COLO668 (cell line): ENCODE results near the gene SURF4.

Experiments used
- DNase-seq: peaks from one replicate; lab custom pipeline; 2025; ENCODE audit not compliant: unreplicated experiment; lab: John Stamatoyannopoulos, UW

Gene SURF4

DNA sequence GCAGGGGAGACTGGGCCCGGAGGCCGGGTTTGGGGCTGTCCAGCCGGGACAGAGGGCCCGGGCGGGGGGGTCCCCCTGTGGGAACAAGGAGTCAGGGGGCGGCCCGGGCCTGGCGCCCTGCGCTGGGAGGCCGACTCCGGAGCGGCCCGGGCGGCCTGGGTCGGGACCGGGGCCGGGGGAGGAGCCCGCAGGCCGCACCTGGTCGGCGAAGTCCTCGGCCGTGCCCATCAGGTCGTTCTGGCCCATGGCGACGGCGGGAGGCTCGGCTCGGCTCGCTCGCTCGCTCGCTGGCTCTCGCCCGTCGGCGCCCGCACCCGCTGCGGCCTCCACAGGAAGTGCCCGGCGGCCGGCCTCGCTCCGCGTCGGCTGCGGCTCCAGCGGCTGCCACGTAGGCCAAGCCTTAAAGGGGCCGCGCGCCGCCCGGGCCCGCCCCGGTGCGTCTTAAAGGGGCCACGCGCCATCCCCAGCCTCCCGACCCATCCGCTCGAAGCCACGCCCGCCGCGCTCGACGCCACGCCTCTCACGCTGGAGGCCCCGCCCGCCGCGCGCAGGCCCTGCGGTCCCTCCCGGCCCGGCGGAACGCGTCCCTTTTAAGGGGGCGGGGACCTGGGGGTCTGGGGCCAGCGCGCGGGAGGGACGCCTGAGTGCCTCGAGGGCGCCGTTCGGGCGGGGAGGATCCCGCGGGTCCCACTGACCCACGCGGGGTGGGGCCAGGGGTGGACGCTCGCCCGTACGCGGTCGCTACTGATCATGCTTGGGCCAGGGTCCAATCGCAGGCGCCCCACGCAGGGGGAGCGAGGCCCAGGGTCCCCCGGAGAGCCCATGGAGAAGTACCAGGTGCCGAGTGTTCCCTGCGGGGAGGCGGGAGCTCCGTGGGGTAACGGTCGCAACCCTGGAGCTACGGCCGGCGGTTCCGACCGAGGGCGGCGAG, at the start of gene SURF4, which contains the start of gene STKLD1:
SURF4 (minus strand) TSS at position 337 of the 931 bp plus-strand sequence; CDS start at position 246, 91 bp downstream.
STKLD1 (plus strand) TSS at position 643 of the 931 bp plus-strand sequence; CDS start at position 751, 108 bp downstream.
- peak; percentile 98 for DNase-seq

DNA sequence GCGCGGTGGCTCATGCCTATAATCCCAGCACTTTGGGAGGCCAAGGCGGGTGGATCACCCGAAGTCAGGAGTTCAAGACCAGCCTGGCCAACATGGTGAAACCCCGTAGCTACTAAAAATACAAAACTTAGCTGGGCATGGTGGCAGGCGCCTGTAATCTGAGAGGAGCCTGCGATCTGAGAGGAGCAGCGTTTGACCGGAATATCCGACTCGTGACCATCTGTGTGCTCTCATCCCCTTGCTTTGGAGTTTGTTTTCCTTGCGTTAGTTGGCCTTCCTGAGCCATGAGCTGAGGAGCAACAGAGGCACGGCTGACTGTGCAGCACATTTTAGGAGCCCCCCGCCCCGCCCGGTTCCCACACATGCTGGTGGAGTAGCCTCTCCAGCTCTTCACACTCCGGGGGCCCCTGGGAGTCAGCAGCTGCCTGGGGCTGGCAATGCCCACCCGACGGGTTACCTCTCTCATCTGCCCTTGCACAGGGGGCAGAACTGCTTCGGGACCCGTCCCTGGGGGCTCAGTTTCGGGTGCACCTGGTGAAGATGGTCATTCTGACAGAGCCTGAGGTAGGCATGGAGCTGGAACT, 49.3 kb upstream of the SURF4 start:
- no peak for DNase-seq

GRCh38 chr9:133424187-133424586, 48.3 kb upstream of the SURF4 start:
- DNase-seq: no peak

- DNase-seq: no peak
Observed at GRCh38 chr9:133423216-133423615, 47.4 kb upstream of the SURF4 start.

DNA sequence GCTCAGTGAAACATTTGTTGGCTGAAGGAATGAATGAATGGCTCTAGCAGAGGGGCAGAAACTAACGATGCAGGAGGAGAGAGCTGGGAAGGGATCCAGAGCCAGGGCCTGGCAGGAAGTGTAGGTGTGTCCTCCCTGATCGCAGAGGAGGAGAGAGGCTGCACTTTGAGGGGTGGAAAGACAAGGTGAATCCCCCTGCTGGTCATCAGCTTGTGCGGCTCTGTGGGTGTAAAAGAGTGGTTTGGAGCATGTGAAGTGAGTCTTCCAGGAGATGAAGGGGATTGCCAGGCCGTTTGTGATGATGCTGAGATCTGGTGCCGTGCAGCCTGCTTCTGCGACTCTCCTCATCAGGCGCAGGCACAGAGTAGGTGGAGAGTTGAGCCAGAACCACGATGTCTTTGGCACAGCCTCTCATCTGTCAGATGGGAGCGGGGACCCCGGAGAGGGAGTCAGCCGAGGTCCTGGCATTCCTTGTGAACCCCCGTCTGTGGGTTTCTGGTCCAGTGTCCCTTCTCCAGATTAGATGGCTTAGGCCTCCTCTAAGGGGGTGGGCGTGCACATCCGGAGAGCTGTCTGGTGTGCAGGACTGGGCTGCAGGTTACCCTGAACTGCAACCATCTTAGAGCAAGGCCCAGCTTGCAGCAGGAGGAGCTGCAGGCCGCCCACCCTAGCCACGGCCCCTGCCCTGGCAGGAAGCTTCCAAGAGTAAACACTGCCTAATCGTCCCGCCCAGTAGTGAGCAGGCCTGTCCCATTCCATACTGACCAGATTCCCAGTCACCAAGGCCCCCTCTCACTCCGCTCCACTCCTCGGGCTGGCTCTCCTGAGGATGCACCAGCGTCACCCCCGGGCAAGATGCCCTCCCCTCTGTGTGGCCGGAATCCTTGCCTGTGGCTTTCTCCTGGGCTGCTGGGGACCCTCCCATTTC, 46.0 kb upstream of the SURF4 start, which contains the start of gene ADAMTS13:
ADAMTS13 (plus strand) TSS at position 753 of the 928 bp plus-strand sequence; CDS start at position 830, 77 bp downstream.
- DNase-seq: no peak

DNA sequence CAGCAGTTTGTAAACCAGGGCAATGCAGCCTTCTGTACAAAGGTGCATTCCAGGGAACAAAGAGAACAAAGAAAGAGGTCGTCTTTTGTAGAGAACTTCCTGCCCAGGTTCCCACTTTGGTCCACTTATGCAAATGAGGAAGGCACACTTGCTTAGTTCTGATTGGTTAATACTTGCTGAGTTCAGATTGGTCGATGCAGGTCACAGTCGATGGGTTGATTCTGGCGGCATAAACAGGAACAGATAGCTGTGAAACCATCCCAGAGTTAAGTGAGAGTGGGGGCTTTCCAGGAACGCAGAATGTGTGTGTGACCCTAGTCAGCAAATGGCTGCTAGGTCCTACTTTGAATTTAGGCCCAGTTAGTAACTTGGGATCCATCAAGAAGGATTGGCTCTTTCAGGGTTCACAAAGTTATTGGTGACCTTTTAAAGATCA, 44.5 kb upstream of the SURF4 start:
- no peak for DNase-seq

DNA sequence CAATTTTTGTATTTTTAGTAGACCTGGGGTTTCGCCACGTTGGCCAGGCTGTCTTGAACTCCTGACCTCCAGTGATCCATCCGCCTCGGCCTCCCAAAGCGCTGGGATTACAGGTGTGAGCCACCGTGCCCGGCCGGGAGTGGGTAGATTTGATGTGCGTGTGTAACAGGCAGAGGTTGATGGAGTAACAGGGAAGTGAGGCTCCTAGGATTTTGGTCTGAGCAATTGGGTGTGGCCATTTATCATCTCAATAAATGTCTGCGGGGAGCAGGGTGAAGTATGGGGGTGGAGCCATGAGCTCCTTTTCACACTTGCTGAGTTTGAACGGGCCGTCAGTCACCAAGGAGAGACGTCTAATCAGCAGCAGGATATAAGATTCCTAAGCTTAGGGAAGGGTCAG, 43.1 kb upstream of the SURF4 start:
- DNase-seq: no peak

DNA sequence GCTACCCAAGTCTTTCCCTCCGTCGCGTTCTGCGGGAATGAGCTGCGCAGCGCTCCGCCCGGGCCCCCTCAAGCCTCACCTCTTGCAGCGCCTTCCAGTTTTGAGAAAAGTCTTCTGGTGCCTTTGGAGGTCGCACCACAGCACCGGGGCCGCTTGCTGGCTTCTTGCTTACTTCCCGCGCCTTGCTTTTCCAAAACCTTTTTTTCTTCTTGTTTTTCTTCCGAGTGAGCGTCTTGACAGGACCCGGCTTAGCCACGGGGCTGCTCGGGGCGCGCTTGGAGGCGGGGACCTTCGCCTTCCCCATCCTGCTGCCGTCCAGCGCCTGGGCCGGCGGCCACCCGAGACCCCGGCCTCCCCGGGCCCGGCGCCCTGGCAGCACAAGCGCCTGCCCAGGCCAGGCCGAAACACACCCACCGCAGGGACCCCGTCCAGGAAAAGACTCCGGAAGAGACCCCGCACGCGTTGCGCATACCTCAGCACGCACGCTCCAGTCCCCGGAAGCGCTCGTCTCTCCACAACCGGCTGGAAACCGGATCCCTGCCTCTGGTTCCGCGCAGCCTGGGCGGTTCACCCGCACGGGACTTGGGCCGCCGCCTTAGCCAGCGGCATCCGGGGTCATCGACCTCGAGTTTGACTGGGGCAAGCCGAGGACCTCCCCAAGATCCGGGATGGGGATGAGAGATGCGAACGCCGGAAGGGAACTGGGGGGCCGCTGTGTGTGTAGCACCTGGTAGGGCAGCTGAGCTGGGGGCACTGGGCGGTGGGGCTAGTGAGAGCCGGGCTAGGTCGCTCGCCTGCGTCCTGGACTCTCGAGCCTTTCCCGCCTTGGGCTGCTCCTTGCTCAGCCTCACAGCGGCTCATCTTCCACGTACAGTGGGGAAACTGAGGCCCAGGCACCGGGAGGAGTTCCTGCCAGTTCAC, 41.9 kb upstream of the SURF4 start, which contains the start of gene REXO4:
REXO4 (minus strand) TSS at position 470 of the 921 bp plus-strand sequence; CDS start at position 304, 166 bp downstream.
- DNase-seq: peak; percentile 85

GRCh38 chr9:133415170-133415569, 39.3 kb upstream of the SURF4 start:
- DNase-seq: no peak

DNA sequence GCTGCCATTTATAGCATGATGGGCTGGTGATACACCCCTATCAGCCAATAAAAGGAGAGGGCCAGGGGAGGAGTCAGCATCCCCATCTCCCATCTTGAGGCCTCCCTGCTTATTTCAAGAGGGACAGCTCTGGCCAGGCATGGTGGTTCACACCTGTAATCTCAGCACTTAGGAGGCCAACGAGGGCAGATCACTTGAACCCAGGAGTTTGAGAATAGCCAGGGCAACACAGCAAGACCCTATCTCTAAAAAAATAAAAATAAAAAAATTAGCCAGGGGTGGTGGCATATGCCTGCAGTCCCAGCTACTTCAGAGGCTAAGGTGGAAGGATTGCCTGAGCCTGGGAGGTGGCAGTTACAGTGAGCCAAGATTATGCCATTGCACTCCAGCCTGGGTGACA, 32.2 kb upstream of the SURF4 start:
- no peak for DNase-seq

DNA sequence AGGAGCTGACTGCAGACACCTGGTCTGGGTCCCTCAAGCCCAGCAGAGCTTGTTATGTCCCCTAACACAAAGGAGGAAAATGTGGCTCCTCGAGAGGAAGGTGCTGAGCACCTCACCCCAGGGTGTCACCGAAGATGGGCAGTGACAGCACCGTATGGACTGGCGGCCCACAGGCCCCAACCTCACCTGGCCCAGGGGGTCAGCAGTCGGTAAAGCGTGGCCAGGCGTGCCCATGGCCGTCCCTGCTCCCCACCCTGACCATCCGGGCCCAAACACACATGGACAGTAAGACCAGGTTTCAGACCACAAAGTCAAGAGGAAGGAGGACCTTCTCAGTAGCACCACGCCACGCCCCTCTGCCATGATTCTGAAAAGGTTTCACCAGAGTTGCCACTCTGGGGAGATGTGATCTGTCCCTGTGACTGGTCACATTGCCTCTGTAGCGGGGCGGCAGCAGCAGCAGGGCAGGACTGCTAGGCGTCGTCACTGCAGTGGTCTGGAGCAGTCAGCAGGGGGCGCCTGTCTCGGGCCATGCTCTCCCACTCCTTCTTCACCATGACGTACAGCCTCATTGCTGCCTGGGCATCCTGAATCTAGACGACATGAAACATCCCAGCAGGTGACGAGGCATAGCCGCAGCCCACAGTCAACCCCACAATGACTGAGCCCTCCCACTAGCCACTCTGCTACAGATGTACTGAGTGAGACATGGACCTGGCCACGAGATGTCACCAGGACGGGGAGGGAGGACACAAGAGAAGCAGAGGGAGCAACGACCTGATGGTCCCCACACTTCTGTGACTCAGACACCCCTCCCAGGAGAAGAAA, 30.8 kb upstream of the SURF4 start:
- peak; percentile 66 for DNase-seq

GRCh38 chr9:133405508-133406438, 29.9 kb upstream of the SURF4 start:
- DNase-seq: no peak

GRCh38 chr9:133404454-133405002, 28.7 kb upstream of the SURF4 start:
- DNase-seq: no peak

DNA sequence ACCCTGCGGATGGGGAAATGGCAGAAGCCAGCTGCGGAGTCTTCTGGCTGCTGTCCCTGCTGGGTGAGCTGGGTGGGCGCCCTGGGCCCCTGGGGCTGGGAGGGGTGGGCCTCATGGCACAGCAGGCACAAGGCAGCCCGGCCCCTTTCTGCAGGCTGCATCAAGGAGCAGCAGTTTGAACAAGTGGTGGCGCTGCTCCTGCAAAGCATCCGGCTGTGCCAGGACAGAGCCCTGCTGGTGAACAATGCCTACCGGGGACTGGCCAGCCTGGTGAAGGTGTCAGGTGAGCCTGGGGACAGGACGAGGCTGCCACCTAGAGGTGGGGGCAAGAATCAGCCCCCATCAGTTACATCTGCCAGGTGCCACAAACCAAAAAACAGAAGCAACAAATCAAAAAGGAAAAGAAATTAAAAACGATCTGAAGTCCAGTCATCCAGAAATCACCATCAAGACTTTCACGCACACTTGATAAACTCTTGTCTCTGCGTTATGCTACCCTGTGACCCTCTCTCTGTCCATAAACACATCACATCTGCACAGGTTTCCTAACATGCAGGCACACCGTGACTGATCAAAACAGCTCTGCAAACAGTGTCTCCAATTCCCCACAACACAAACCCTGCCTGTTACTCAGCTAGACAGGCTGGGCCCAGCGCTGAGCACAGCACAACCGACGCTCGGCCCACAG, 28.1 kb upstream of the SURF4 start:
- peak; percentile 58 for DNase-seq

DNA sequence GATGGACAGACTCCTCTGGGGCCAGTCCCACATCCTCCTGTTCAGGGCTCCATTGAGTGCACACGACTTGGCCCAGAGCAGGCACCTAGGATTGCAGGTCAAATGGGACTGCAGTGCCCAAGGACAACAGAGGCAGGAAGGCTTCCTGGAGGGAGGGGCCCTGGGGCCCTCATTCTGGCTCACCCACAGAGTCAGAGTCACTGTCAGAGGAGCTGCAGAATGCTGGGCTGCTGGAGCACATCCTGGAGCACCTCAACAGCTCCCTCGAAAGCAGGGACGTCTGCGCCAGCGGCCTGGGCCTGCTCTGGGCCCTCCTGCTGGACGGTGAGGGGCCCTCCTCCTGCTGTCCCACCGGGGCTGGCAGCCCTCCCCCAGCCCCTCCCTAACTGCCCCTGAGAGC, 26.8 kb upstream of the SURF4 start:
- no peak for DNase-seq

- DNase-seq: no peak
Observed at GRCh38 chr9:133401588-133401987, 25.7 kb upstream of the SURF4 start.

GRCh38 chr9:133400292-133400691, 24.4 kb upstream of the SURF4 start:
- no peak for DNase-seq
